Epithelial cell of proximal tubule (primary cell): ENCODE results near the gene MCF2L2. TPM values are rescaled to one million over a fixed set of nuclear protein-coding genes. Genes with fewer than 3 reads are reported as not detected.

Experiments
- DNase-seq: peaks from one replicate; pipeline ENCODE4 v3.0.0-alpha.2; 2011; ENCODE audit warnings: low read depth
- H3K4me3 ChIP-seq: 2 replicates; pipeline ENCODE4 v1.5.1; 2011; ENCODE audit warnings: low read depth, mild to moderate bottlenecking, low read length
- total RNA-seq: library from RNA; depleted of rRNA; stranded (reverse); fragments of >200 nt; gene quantifications from 2 replicates; pipeline ENCODE4 v1.2.3, GENCODE V29; 2015
- TF ChIP-seq, protein P1 (sequence below): conservative IDR thresholded peaks from 2 replicates; pipeline ENCODE4 v1.5.1; 2012; ENCODE audit warnings: low read depth, mild to moderate bottlenecking, low read length

Gene MCF2L2
- total RNA-seq, 1 donor from 2014 or later, result 0.58 TPM

- no peak overlapping the region for H3K4me3 ChIP-seq
- TF ChIP-seq, protein P1, sequence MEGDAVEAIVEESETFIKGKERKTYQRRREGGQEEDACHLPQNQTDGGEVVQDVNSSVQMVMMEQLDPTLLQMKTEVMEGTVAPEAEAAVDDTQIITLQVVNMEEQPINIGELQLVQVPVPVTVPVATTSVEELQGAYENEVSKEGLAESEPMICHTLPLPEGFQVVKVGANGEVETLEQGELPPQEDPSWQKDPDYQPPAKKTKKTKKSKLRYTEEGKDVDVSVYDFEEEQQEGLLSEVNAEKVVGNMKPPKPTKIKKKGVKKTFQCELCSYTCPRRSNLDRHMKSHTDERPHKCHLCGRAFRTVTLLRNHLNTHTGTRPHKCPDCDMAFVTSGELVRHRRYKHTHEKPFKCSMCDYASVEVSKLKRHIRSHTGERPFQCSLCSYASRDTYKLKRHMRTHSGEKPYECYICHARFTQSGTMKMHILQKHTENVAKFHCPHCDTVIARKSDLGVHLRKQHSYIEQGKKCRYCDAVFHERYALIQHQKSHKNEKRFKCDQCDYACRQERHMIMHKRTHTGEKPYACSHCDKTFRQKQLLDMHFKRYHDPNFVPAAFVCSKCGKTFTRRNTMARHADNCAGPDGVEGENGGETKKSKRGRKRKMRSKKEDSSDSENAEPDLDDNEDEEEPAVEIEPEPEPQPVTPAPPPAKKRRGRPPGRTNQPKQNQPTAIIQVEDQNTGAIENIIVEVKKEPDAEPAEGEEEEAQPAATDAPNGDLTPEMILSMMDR, result no peak
- no peak for DNase-seq
Observed at GRCh38 chr3:183360971-183361624, 67.3 kb downstream of the MCF2L2 start.

DNA sequence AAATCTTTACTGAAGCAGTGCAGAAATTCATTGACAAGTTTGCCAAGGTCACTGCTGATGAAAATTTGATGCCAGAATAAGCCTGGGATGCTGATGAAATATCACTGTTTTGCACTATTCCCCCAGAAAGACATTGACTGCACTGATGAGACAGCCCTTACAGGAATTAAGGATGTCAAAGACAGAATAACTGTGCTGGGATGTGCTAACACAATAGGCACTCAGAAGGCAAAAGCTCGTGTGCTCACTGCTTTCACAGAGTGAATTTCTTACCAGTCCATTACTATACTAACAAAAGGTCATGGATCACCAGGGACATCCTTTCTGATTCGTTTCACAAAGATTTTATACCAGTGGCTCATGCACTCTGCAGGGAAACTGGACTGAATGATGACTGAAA, 69.4 kb downstream of the MCF2L2 start:
- no peak for DNase-seq
- no peak overlapping the region for H3K4me3 ChIP-seq
- TF ChIP-seq, protein P1, result no peak

- TF ChIP-seq, protein P1, result no peak
- no peak for DNase-seq
- H3K4me3 ChIP-seq, result no peak overlapping the region
Observed at GRCh38 chr3:183357564-183358079, 70.8 kb downstream of the MCF2L2 start.

GRCh38 chr3:183356920-183357319, 71.5 kb downstream of the MCF2L2 start:
- TF ChIP-seq, protein P1, result no peak
- DNase-seq, result no peak
- H3K4me3 ChIP-seq, result no peak overlapping the region

DNA sequence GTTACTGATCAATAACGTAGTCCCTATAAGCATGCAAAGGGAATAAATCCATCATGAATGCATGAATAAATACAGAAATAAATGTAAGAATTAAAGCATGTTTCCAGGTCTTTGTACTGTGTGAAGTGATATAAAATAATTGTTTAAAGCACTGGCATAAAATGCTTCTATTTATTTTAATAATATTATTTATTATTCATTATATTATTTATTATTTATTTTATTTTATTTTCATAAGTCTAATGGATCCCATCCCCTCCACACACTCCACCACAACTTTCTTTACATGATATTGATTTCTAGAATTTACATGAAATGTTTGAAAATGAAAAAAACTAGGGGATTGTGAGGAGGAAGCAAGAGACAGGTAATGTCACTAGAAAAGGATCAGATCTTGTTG, 73.5 kb downstream of the MCF2L2 start:
- TF ChIP-seq, protein P1, result no peak
- H3K4me3 ChIP-seq, result no peak overlapping the region
- no peak for DNase-seq

DNA sequence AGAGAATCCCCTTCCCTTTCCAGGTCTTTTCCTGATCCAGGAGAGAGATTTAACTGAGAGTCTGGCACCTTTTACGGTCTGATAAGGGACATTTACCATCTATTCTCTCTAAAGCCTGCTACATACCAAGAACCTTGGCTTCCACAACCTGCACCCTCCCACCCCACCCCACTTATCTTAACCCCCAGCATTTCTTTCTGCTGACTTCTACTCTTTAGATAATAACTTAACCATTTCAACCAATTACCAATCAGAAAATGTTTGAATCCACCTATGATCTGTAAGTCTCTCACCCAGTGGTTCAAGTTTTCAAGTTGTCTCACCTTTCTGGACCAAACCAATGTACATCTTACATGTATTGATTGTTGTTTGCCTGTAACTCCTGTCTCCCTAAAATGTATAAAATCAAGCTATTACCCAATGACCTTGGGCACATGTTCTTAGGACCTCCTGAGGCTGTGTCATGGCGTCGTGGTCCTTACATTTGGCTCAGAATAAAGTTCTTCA, 74.0 kb downstream of the MCF2L2 start:
- TF ChIP-seq, protein P1, result no peak
- no peak for DNase-seq
- no peak overlapping the region for H3K4me3 ChIP-seq

DNA sequence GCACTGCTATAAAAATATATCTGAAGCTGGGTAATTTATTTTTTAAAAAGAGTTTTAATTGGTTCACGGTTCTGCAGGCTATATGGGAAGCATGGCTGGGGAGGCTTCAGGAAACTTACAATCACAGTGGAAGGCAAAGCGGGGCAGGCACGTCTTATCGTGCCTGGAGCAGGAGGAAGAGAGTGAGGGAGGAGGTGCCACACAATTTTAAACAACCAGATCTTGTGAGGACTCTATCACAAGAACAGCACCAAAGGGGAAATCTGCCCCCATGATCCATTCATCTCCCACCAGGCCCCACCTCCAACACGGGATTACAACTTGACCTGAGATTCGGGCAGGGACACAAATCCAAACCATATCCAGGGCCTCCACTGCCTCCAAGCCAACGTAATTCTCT, 75.0 kb downstream of the MCF2L2 start:
- no peak for DNase-seq
- no peak overlapping the region for H3K4me3 ChIP-seq
- TF ChIP-seq, protein P1, result no peak
